CD1c-positive myeloid dendritic cell (primary cell): ENCODE measurements around the gene WNT6.

Experiments used
- DNase-seq: peaks from one replicate; pipeline ENCODE4 v3.0.0-alpha.2; 2016; ENCODE audit errors: extremely low spot score

Gene WNT6

GRCh38 chr2:218859556-218859987, at the start of gene WNT6:
TSS of gene WNT6 (plus strand) at chr2:218859805. CDS start at chr2:218860038, 233 bp downstream.
- peak; percentile 13 for DNase-seq

- DNase-seq: no peak
Observed at GRCh38 chr2:218810256-218810655, 49.3 kb upstream of the WNT6 start.

DNA sequence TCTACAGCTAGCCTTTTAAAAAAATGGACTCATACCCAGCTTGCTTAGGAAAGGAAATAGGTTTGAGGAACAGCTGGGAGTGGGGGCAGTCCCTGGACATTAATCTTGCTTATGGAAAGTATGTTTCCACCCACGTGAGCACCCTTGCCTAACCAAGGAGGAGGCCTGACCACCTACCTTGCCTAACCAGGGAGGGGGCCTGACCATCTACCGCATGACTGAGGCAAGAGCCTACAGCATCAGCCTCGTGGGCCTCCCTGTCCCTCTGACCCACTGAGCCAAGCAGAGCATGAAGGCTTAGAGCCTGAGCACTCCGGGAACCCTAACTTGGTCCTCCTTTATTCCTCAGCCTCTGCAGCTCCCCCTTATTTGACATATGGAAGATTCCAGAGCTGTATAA, 48.2 kb upstream of the WNT6 start:
- peak; percentile 87 for DNase-seq

GRCh38 chr2:218812096-218812815, 47.3 kb upstream of the WNT6 start:
- DNase-seq: no peak

DNA sequence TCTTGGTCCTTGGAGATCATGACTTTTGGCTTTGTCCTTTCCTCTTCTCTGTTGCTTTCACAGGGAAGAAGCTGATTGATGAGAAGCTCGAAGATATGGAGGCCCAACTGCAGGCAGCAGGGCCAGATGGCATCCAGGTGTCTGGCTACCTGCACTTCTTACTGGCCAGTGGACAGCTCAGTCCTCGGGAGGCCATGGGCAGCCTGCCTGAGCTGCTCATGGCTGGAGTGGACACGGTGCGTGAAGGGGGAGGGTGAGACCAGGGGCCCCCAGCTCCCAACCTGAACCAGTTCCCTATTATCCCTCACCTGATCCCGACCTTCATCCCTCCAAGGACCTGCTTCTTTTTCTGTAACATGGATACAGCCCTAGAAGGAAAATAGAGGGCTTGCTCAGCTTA, 46.7 kb upstream of the WNT6 start:
- no peak for DNase-seq

DNA sequence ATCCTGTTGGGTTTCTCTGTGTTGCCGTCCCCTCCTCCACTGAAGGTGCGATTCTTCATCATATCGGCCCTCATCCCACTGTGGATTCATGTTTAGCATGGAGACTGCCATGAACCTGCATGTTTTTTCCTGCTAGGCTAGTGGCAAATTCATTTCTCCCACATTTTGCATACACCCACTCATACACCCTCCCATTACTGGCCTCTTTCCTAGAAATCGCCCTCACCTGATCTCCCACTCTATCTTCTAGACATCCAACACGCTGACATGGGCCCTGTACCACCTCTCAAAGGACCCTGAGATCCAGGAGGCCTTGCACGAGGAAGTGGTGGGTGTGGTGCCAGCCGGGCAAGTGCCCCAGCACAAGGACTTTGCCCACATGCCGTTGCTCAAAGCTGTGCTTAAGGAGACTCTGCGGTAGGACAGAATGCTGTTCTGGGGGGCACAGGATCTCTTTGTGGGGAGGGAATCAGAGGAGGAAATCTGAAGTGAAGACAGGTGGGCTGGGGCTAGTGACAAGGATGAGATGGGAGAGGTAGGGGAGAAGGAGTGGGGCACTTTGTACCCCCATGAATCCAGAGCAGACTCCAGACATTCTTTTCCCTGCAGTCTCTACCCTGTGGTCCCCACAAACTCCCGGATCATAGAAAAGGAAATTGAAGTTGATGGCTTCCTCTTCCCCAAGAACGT, 45.7 kb upstream of the WNT6 start:
- no peak for DNase-seq

GRCh38 chr2:218814540-218815243, 44.9 kb upstream of the WNT6 start:
- DNase-seq: no peak

DNA sequence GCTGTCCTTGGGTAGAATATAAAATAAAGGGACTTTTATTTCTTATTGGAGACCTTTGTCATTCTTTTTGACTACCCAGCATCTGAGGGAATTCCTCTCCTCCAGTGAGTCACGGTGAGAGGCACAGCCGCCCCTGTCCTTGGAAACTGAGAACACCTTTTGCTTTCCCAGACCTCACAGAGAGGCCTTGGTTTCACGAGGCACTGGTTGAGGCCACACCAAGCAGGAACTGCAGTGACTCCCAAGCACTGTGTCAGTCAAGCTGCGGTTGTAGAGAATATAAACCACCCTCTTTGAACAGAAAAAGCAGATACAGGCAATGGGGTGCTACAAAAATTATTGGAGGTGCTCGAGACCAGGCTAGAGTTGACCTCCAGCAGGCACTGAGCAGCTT, 44.4 kb upstream of the WNT6 start:
- DNase-seq: no peak

DNA sequence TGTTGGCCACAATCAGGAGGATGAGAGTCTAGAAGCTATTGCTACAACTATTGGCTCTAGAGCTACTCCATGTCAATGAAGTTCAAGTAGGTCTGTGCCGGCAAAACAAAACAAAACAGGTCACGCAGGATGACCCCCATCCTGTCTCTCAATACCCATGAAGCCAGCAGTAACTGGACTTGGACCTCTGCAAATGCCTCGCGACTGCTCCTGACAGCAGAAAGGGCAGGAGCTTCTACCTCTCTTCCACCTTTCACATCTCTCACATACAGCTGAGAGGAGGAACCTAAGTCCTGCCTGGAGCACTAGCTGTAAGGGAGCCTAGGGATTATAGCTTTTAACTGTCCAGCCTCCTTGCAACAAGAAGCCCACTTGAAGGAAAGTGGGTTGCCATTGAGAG, 44.0 kb upstream of the WNT6 start:
- DNase-seq: no peak

DNA sequence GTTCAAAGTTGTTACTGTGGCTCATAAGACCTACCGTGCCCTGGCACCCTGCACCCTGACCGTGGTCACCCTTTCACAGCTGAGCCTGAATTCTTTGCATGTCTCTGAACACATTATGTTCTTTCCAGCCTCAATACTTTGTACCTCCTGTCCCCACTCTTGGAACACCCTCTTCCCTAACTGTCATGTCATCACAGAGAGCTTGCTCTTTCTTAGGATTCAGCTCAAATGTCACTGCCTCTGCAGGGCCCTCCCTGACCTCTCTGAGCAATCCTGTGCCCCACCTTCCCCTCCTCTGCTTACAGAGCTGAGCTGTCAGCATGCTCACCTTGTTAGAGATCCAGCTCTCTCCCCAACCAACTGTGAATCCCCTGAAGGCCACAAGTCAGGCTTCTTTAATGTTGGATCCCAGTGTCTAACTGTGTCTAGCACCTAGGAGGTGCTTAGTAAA, 43.0 kb upstream of the WNT6 start:
- DNase-seq: no peak

DNA sequence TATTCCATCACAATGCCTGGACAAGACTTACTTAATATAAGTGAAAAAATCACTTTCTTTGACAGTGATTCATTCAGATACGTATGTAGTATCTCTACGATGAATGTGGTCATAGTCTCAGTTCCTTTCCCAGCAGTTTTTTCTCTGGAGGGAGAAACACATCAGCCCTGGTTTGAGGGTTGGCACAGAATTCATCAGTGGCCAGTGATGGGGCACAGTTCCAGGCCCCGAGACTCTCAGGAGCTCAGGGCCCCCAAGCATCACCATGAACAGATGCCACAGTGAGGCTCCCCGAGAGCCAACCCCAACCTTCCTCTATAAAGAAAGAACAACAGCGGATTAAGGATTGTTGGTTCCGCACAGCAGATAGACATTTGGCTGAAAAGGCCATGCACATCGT, 40.5 kb upstream of the WNT6 start:
- DNase-seq: peak; percentile 87

GRCh38 chr2:218820746-218821369, 38.7 kb upstream of the WNT6 start:
- DNase-seq: no peak

GRCh38 chr2:218821605-218822211, 37.9 kb upstream of the WNT6 start:
- DNase-seq: no peak

GRCh38 chr2:218822622-218823021, 37.0 kb upstream of the WNT6 start:
- DNase-seq: no peak

- DNase-seq: no peak
Observed at GRCh38 chr2:218823196-218823855, 36.3 kb upstream of the WNT6 start.

GRCh38 chr2:218824004-218824403, 35.6 kb upstream of the WNT6 start:
- no peak for DNase-seq

GRCh38 chr2:218826791-218827190, 32.8 kb upstream of the WNT6 start:
- DNase-seq: no peak

- DNase-seq: no peak
Observed at GRCh38 chr2:218827701-218828476, 31.7 kb upstream of the WNT6 start.

GRCh38 chr2:218828477-218828778, 31.2 kb upstream of the WNT6 start:
- DNase-seq: no peak

DNA sequence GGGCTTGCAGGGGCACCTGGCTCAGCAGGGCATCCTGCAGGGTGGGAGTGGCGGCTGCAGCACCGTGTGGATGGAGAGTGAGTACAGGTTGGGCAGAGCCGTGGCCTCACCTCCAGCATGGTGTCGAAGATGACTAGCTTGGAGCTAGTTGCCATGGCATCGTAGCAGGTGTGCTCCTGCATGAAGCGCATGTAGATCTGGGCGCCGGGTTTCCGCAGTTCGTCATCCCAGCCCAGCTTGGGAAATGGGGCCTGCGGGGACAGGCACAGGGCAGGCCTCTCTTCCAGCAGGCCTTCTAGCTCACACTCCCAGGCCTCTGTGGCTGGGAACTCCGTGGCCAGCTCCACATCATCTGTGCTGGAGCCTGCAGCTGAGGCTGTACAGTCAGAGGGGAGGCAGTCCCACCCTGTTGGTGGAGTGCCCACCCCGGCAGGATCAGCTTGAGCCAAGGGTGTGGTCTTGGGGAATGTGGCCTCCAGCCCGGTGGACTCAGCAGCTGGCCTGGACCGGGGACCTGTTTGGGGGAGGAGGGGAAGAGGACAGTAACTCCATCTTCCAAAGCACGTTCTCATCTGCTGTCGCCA, 29.6 kb upstream of the WNT6 start:
- no peak for DNase-seq
